Chondrocyte (in vitro differentiated cells): ENCODE results near the gene HEXB. TPM values are rescaled to one million over a fixed set of nuclear protein-coding genes. Genes with fewer than 3 reads are reported as not detected.

ENCODE experiments used
- DNase-seq: peaks from one replicate; pipeline ENCODE4 v3.0.0; 2021; ENCODE audit warnings: mixed read lengths, low spot score
- H3K27ac Mint-ChIP-seq: one replicate; pipeline ENCODE4 v1.8.0; 2021; ENCODE audit warnings: mild to moderate bottlenecking, moderate library complexity, mixed read lengths; ENCODE audit not compliant: unreplicated experiment
- H3K27me3 Mint-ChIP-seq: 2 replicates; pipeline ENCODE4 v1.8.0; 2021; ENCODE audit warnings: low read depth, mixed read lengths
- H3K36me3 Mint-ChIP-seq: 2 replicates; pipeline ENCODE4 v1.8.0; 2021; ENCODE audit warnings: low read depth, mixed read lengths
- H3K4me1 Mint-ChIP-seq: 2 replicates; pipeline ENCODE4 v1.8.0; 2021; ENCODE audit warnings: low read depth, mild to moderate bottlenecking, mixed read lengths
- H3K4me3 Mint-ChIP-seq: one replicate; pipeline ENCODE4 v1.8.0; 2021; ENCODE audit warnings: mild to moderate bottlenecking, moderate library complexity, mixed read lengths; ENCODE audit not compliant: unreplicated experiment
- H3K9me3 Mint-ChIP-seq: 2 replicates; pipeline ENCODE4 v1.8.0; 2021; ENCODE audit warnings: low read depth, mixed read lengths
- total RNA-seq: library from RNA; stranded (reverse); gene quantifications from 3 replicates; pipeline ENCODE4 v1.2.1, GENCODE V29; 2021
- TF ChIP-seq, protein P1 (sequence below): fragments of 200-600 bp; sonication (generic); IDR thresholded peaks from 2 replicates; pipeline ENCODE4 v1.5.0; 2021; ENCODE audit warnings: antibody characterized with exemption, mild to moderate bottlenecking, moderate library complexity

The HEXB gene
- total RNA-seq, 1 donor from 2014 or later = 126 TPM

DNA sequence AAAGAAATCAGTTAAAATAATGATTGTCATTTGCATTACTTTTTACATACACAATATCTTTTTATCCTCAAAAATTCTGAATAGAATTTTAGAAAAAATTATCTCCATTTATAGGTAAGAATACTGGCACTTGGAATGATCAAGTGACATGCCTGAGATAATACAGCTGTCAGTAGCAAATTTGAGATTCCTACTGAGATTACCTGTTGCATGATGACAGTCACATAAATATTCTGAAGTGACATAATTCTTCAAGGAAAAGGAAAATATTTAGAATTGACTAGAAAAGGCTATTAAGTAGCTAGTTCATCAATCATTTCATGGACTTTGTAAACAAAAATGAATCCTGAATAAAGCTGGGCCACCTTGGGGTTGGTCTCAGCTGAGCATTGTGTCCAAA is 29.3 kb upstream of the HEXB start:
- TF ChIP-seq, protein P1, sequence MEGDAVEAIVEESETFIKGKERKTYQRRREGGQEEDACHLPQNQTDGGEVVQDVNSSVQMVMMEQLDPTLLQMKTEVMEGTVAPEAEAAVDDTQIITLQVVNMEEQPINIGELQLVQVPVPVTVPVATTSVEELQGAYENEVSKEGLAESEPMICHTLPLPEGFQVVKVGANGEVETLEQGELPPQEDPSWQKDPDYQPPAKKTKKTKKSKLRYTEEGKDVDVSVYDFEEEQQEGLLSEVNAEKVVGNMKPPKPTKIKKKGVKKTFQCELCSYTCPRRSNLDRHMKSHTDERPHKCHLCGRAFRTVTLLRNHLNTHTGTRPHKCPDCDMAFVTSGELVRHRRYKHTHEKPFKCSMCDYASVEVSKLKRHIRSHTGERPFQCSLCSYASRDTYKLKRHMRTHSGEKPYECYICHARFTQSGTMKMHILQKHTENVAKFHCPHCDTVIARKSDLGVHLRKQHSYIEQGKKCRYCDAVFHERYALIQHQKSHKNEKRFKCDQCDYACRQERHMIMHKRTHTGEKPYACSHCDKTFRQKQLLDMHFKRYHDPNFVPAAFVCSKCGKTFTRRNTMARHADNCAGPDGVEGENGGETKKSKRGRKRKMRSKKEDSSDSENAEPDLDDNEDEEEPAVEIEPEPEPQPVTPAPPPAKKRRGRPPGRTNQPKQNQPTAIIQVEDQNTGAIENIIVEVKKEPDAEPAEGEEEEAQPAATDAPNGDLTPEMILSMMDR = no peak
- Mint-ChIP-seq H3K36me3 (no peaks in the 10 kb centered on the region), H3K4me1 (peaks cover 5% of the 10 kb centered on the region), H3K4me3 (no peak overlapping the region), H3K9me3 (no peaks in the 10 kb centered on the region), H3K27ac (no peak overlapping the region), H3K27me3 (no peaks in the 10 kb centered on the region)
- DNase-seq = no peak

GRCh38 chr5:74657165-74657564 is 27.9 kb upstream of the HEXB start:
- no peaks in the 10 kb centered on the region for H3K9me3 Mint-ChIP-seq
- no peak overlapping the region for H3K27ac Mint-ChIP-seq
- DNase-seq = no peak
- no peaks in the 10 kb centered on the region for H3K27me3 Mint-ChIP-seq
- no peaks in the 10 kb centered on the region for H3K36me3 Mint-ChIP-seq
- peaks cover 9% of the 10 kb centered on the region for H3K4me1 Mint-ChIP-seq
- no peak overlapping the region for H3K4me3 Mint-ChIP-seq
- TF ChIP-seq, protein P1 = no peak

DNA sequence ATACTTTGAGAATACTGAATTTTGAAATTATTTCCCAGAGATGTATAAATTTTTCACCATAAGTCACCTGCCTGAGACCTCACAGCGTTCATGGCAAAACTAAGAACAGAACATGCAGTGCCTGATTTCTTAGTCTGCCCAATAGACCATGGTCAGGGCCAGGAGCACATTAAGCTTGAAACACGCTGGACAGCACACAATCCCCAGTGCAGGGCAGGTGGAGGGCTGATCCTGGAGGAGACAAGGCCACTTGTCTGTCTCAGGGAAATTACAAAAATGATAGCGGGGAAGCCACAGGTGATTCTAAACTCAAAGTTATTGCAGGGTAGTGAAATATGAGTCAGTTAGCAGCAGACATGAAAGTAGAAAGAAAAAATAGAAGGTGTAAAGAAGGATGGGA is 25.9 kb upstream of the HEXB start:
- TF ChIP-seq, protein P1 = no peak
- H3K27me3 Mint-ChIP-seq = no peaks in the 10 kb centered on the region
- no peak overlapping the region for H3K27ac Mint-ChIP-seq
- H3K4me1 Mint-ChIP-seq = peaks cover 9% of the 10 kb centered on the region
- no peak for DNase-seq
- no peak overlapping the region for H3K4me3 Mint-ChIP-seq
- no peaks in the 10 kb centered on the region for H3K9me3 Mint-ChIP-seq
- no peaks in the 10 kb centered on the region for H3K36me3 Mint-ChIP-seq

- TF ChIP-seq, protein P1 = no peak
- H3K27me3 Mint-ChIP-seq = no peaks in the 10 kb centered on the region
- no peaks in the 10 kb centered on the region for H3K9me3 Mint-ChIP-seq
- H3K27ac Mint-ChIP-seq = no peak overlapping the region
- H3K36me3 Mint-ChIP-seq = no peaks in the 10 kb centered on the region
- H3K4me1 Mint-ChIP-seq = peaks cover 9% of the 10 kb centered on the region
- H3K4me3 Mint-ChIP-seq = no peak overlapping the region
- DNase-seq = no peak
Observed at GRCh38 chr5:74660140-74660539, 24.9 kb upstream of the HEXB start.

GRCh38 chr5:74660873-74661272 is 24.2 kb upstream of the HEXB start:
- DNase-seq = no peak
- Mint-ChIP-seq H3K4me1 (peaks cover 12% of the 10 kb centered on the region), H3K9me3 (no peaks in the 10 kb centered on the region), H3K27me3 (no peaks in the 10 kb centered on the region), H3K27ac (no peak overlapping the region), H3K4me3 (no peak overlapping the region), H3K36me3 (no peaks in the 10 kb centered on the region)
- TF ChIP-seq, protein P1 = no peak
